Right lobe of liver (tissue), 6 donors: Measurements from ENCODE around the gene ROM1. TPM values are rescaled to one million over a fixed set of nuclear protein-coding genes. Genes with fewer than 3 reads are reported as not detected.
"Not testable (repeated sequence)": the region's sequence is repeated elsewhere in the genome, so short reads cannot be mapped to it uniquely, and the experiment has no call there.

Experiments
- ATAC-seq, 4 donors: fragments of 200-7000 bp; cut with Tn5 transposase; one replicate each; pipeline ENCODE4 v1.9.1; 2020; ENCODE audit warnings: mild to moderate bottlenecking in 4 of 4, moderate library complexity in 4 of 4
- DNase-seq, 3 donors: peaks; one replicate each; pipeline ENCODE4 v3.0.0-alpha.2; 2020
- H3K27ac ChIP-seq, 3 donors: fragments of 200-600 bp; one replicate each; pipeline ENCODE4 v1.8.0; 2022
- H3K27me3 ChIP-seq, 2 donors: fragments of 200-600 bp; one replicate each; pipeline ENCODE4 v1.8.0; 2022
- H3K36me3 ChIP-seq, 4 donors: fragments of 200-600 bp; sonication (generic) in 1 of 4; one replicate each; pipeline versions ENCODE4 v1.5.1 to v1.8.0; 2017 to 2022; ENCODE audit warnings: control low read depth in 1 of 4
- H3K4me1 ChIP-seq, 4 donors: fragments of 200-600 bp; sonication (generic) in 1 of 4; one replicate each; pipeline versions ENCODE4 v1.5.1 to v1.8.0; 2017 to 2022; ENCODE audit warnings: control low read depth in 1 of 4
- H3K4me3 ChIP-seq, 3 donors: fragments of 200-600 bp; one replicate each; pipeline ENCODE4 v1.8.0; 2022
- H3K9me3 ChIP-seq, 4 donors: fragments of 200-600 bp; sonication (generic) in 1 of 4; one replicate each; pipeline versions ENCODE4 v1.5.1 to v1.8.0; 2017 to 2022; ENCODE audit warnings: control low read depth in 1 of 4
- CTCF ChIP-seq, 4 donors: fragments of 200-600 bp in 3 of 4; fragments of 450-650 bp in 1 of 4; IDR thresholded peaks; one replicate each; pipeline versions ENCODE4 v1.5.1 to v1.8.0; 2016 to 2022; ENCODE audit warnings: antibody characterized with exemption in 4 of 4, mild to moderate bottlenecking in 2 of 4
- POLR2A ChIP-seq: fragments of 450-650 bp; IDR thresholded peaks from one replicate; pipeline ENCODE4 v1.6.1; 2017; ENCODE audit warnings: antibody characterized with exemption, mild to moderate bottlenecking
- WGBS: methylation state at CpG from one replicate; pipeline ENCODE4 v1.1.6; 2018; ENCODE audit warnings: low coverage, low lambda C conversion rate; ENCODE audit not compliant: insufficient coverage; ENCODE audit errors: missing lambda C conversion rate; 5-methylcytosine and 5-hydroxymethylcytosine counted together
- intact Hi-C, 2 donors: fragments of 100-400 bp; cut with DNase I; formaldehyde crosslinking; loops; one replicate each; pipeline versions ENCODE4 v1.11.2 to v1.14.1; 2022
- total RNA-seq, 6 experiments: library from RNA; depleted of rRNA in 2 of 6; stranded (reverse); fragments of >200 nt in 2 of 6; fragmentation: NEBNext Ultra II Directional in 3 of 6; extraction: Animal tissue kit (Norgen Biotek cat#: 25700) in 3 of 6; gene quantifications; one replicate each; pipeline versions ENCODE4 v1.1.0 to v1.2.4, GENCODE V29; 2016 to 2023
- donor health status: DM: no; HTN: yes; CAD: no.
- donor health status: DM: no; HTN: no; CAD: no.
- donor health status: DM: no; HTN: no; CAD: no.
- donor health status: DM: no; HTN: yes; CAD: no.
- donor health status: DM: no; HTN: yes; CAD: no.

Gene ROM1
- total RNA-seq, 6 experiments from 2014 or later, result 1.1 to 2.9 (median 1.2) TPM

GRCh38 chr11:62567018-62567633 lies 45.9 kb upstream of the ROM1 start:
- TF ChIP-seq POLR2A (no peak), CTCF (IDR thresholded peaks at IDR 0.05) (no peak)
- DNase-seq, result peak in 1 of 3 donors; percentile 20
- Histone ChIP-seq H3K36me3 (peaks cover 0 to 76% (median 41%) of the 10 kb centered on the region in 4 donors), H3K27ac (no peak overlapping the region), H3K9me3 (no peaks in the 10 kb centered on the region), H3K4me1 (peaks cover 0 to 31% (median 13%) of the 10 kb centered on the region in 4 donors), H3K27me3 (no peaks in the 10 kb centered on the region), H3K4me3 (no peak overlapping the region)
- intact Hi-C loops, result no loop called here
- ATAC-seq, result peak in 1 of 4 donors; percentile 22
- WGBS, result 59% methylated on average over 4 of the region's 8 CpGs

- H3K4me1 ChIP-seq, result peaks cover 0 to 39% (median 11%) of the 10 kb centered on the region in 4 donors
- H3K27ac ChIP-seq, result no peak overlapping the region
- H3K4me3 ChIP-seq, result no peak overlapping the region
- intact Hi-C loops, result no loop called here
- no peaks in the 10 kb centered on the region for H3K9me3 ChIP-seq
- no peak for TF ChIP-seq CTCF (IDR thresholded peaks at IDR 0.05)
- no peak for TF ChIP-seq POLR2A
- WGBS, result 64% methylated on average over 1 of the region's 1 CpG
- H3K27me3 ChIP-seq, result no peaks in the 10 kb centered on the region
- no peak for ATAC-seq
- DNase-seq, result no peak
- H3K36me3 ChIP-seq, result peaks cover 0 to 66% (median 35%) of the 10 kb centered on the region in 4 donors
Observed at GRCh38 chr11:62569611-62570010, 43.4 kb upstream of the ROM1 start.

- intact Hi-C loops, ATAC-seq, H3K27ac ChIP-seq, H3K9me3 ChIP-seq, DNase-seq, H3K4me3 ChIP-seq, H3K27me3 ChIP-seq: not testable (repeated sequence)
- WGBS, result 87% methylated on average over 4 of the region's 5 CpGs
- peaks cover 0 to 36% (median 5%) of the 10 kb centered on the region in 4 donors for H3K4me1 ChIP-seq
- H3K36me3 ChIP-seq, result peaks cover 0 to 63% (median 33%) of the 10 kb centered on the region in 4 donors
Observed at GRCh38 chr11:62570903-62571302, 42.2 kb upstream of the ROM1 start.

- peaks cover 0 to 30% (median 2%) of the 10 kb centered on the region in 4 donors for H3K4me1 ChIP-seq
- H3K4me3 ChIP-seq, result not testable (repeated sequence)
- WGBS, result 77% methylated on average over 4 of the region's 5 CpGs
Observed at GRCh38 chr11:62571493-62571892, 41.6 kb upstream of the ROM1 start.

GRCh38 chr11:62572431-62572830 lies 40.6 kb upstream of the ROM1 start:
- H3K27me3 ChIP-seq, result no peaks in the 10 kb centered on the region
- WGBS, result 77% methylated on average over 12 of the region's 12 CpGs
- DNase-seq, result peak in 1 of 3 donors; percentile 35
- no peaks in the 10 kb centered on the region for H3K9me3 ChIP-seq
- H3K27ac ChIP-seq, result peak overlapping the region in 1 of 3 donors; percentile 47
- intact Hi-C loops, result no loop called here
- peaks cover 0 to 26% (median 0%) of the 10 kb centered on the region in 4 donors for H3K4me1 ChIP-seq
- no peak for ATAC-seq
- peaks cover 0 to 57% (median 24%) of the 10 kb centered on the region in 4 donors for H3K36me3 ChIP-seq
- TF ChIP-seq POLR2A (no peak), CTCF (IDR thresholded peaks at IDR 0.05) (no peak)
- peak overlapping the region; percentile 74 to 94 (median 86) for H3K4me3 ChIP-seq

More at GRCh38 chr11:62571493-62571892, 41.6 kb upstream of the ROM1 start:
- DNase-seq, result peak in 1 of 3 donors; percentile 5
- intact Hi-C loops, H3K27ac ChIP-seq, H3K9me3 ChIP-seq, ATAC-seq, H3K27me3 ChIP-seq: not testable (repeated sequence)
- H3K36me3 ChIP-seq, result peaks cover 0 to 63% (median 30%) of the 10 kb centered on the region in 4 donors
